ENCODE measurements around the gene OPN1MW.
A peak's percentile ranks its signal among the peaks of the same experiment; 100 is the strongest.
"Not testable (repeated sequence)": the region's sequence is repeated elsewhere in the genome, so short reads cannot be mapped to it uniquely, and the experiment has no call there.

OPN1MW gene

DNA sequence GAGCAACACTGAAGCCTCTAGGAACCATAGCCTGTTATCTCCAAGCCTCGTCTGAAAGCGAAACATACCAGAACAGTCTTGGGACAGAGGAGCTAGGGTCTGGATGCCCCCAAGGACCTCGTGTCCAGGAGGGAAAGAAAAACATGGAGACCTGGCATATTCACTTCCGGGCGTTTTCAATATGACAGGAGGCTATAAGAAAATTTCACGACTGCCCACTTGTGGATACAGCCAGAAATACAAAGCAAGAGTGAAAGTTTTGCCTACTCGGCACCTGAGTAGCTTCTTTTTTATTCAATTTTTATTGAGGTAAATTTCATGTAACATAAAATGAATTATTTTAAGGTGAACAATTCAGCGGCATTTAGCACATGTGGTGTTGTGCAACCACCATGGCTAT lies 17.5 kb upstream of the OPN1MW start:
- DNase-seq; H3K27me3 Mint-ChIP-seq; H3K36me3 Mint-ChIP-seq (ENCODE audit: insufficient read depth); H3K4me1 Mint-ChIP-seq (ENCODE audit: low read depth in 2 of 2); ATAC-seq (replicated peaks); H3K27ac Mint-ChIP-seq; H3K9me3 Mint-ChIP-seq; H3K4me3 Mint-ChIP-seq: not testable (repeated sequence)

DNA sequence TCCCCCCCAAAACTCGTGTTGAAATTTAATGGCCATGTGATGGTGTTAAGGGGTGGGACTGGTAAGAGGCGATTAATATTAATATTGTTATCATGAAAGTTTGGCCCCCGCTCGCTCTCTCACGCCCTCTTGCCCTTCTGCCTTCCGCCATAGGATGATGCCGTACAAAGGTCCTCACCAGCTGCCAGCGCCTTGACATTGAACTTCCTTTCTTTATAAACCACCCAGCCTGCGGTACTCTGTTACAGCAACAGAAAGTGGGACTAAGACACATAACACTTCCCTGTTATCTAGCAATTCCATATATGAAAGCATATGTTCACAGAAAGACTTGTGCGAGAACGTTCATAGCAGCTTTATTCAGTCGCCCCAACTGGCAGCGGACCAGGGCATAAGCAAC lies 14.0 kb upstream of the OPN1MW start:
- not testable (repeated sequence) for H3K4me3 Mint-ChIP-seq; H3K9me3 Mint-ChIP-seq; H3K4me1 Mint-ChIP-seq (ENCODE audit: low read depth in 2 of 2); H3K27ac Mint-ChIP-seq; H3K27me3 Mint-ChIP-seq; H3K36me3 Mint-ChIP-seq (ENCODE audit: insufficient read depth); DNase-seq; ATAC-seq (replicated peaks)

DNA sequence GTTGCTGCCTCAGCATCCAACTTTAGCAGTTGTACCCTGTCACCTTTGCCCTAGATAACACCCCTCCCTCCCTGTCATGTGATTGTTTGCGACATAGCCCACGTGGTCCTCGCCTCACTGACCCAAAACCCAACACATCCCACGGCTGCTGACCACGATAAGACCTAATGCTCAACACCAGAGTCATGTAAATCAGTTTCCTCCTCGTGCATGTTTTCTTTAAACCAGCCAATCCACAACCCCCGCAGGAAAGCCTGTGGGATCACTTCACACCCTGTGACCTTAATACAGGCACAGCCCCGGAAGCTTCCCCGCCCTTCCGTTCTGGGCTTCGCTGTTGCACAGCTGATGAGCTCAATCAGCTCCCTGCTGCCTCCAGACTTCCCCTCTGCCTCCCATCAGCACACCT lies 9.9 kb upstream of the OPN1MW start:
- H3K36me3 Mint-ChIP-seq (ENCODE audit: insufficient read depth); H3K27me3 Mint-ChIP-seq; H3K4me1 Mint-ChIP-seq (ENCODE audit: low read depth in 2 of 2); H3K27ac Mint-ChIP-seq; DNase-seq; H3K9me3 Mint-ChIP-seq; H3K4me3 Mint-ChIP-seq: not testable (repeated sequence)
- peak; percentile 89 for ATAC-seq (replicated peaks)

- H3K27me3 Mint-ChIP-seq; H3K4me3 Mint-ChIP-seq; ATAC-seq (replicated peaks); H3K27ac Mint-ChIP-seq; DNase-seq; H3K9me3 Mint-ChIP-seq; H3K36me3 Mint-ChIP-seq (ENCODE audit: insufficient read depth); H3K4me1 Mint-ChIP-seq (ENCODE audit: low read depth in 2 of 2): not testable (repeated sequence)
Observed at GRCh38 chrX:154174356-154174755, 8.0 kb upstream of the OPN1MW start.

GRCh38 chrX:154183794-154184193 lies 1.4 kb downstream of the OPN1MW start:
- H3K9me3 Mint-ChIP-seq; H3K4me1 Mint-ChIP-seq (ENCODE audit: low read depth in 2 of 2); DNase-seq; H3K4me3 Mint-ChIP-seq; H3K27ac Mint-ChIP-seq; H3K27me3 Mint-ChIP-seq; H3K36me3 Mint-ChIP-seq (ENCODE audit: insufficient read depth): not testable (repeated sequence)
- ATAC-seq (replicated peaks) = peak; percentile 82

DNA sequence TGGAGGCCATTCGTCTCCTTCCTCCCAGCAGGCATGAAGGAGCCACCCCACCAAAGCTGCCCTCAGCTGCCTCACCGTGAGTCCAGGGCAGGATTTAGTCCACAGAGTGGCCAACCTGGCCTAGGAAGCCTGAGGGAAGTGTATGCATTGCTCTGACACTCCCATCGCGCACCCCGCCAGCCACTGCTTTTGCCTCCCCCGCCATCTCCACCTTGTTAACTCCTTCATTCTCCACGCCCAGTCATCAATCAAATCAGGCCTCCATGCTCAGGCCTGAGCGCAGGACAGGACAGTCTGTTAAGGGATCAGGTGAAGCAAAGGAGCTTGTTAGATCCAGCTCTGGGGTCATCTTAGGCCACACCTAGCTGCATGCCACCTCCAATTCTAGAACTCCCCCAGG lies 10.4 kb downstream of the OPN1MW start:
- not testable (repeated sequence) for H3K9me3 Mint-ChIP-seq; DNase-seq; H3K27ac Mint-ChIP-seq; H3K36me3 Mint-ChIP-seq (ENCODE audit: insufficient read depth); H3K4me3 Mint-ChIP-seq; ATAC-seq (replicated peaks); H3K27me3 Mint-ChIP-seq; H3K4me1 Mint-ChIP-seq (ENCODE audit: low read depth in 2 of 2)

DNA sequence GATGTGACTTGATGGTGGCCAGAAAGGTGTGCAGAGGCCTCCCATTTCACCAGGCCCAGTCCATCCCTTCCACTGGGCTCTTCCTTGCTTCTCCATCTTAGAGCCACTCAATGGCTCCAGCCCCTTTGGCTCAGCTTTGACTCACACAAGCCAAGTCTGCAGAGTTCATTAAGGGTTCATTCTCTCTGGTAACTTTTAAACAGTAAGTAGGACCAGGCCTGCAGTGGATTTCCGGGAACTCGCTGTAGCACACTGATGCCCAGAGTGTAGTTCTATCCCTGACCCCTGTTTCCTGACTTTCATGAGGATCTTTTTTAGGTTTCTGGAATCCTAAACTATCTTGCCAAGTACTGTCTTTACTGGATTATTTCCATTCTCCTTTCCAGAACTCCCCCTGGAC lies 11.9 kb downstream of the OPN1MW start:
- not testable (repeated sequence) for ATAC-seq (replicated peaks); H3K27me3 Mint-ChIP-seq; H3K36me3 Mint-ChIP-seq (ENCODE audit: insufficient read depth); H3K4me3 Mint-ChIP-seq; H3K9me3 Mint-ChIP-seq; H3K4me1 Mint-ChIP-seq (ENCODE audit: low read depth in 2 of 2); DNase-seq; H3K27ac Mint-ChIP-seq

- not testable (repeated sequence) for DNase-seq; H3K27ac Mint-ChIP-seq; H3K4me3 Mint-ChIP-seq; H3K9me3 Mint-ChIP-seq; H3K27me3 Mint-ChIP-seq; ATAC-seq (replicated peaks); H3K4me1 Mint-ChIP-seq (ENCODE audit: low read depth in 2 of 2); H3K36me3 Mint-ChIP-seq (ENCODE audit: insufficient read depth)
Observed at GRCh38 chrX:154196466-154196865, 14.1 kb downstream of the OPN1MW start.

- not testable (repeated sequence) for DNase-seq; H3K36me3 Mint-ChIP-seq (ENCODE audit: insufficient read depth); H3K4me1 Mint-ChIP-seq (ENCODE audit: low read depth in 2 of 2); H3K9me3 Mint-ChIP-seq; H3K27me3 Mint-ChIP-seq
- ATAC-seq (replicated peaks) = peak; percentile 89
- Mint-ChIP-seq H3K27ac (peak overlapping the region in 1 of 2 donors; percentile 85), H3K4me3 (peak overlapping the region in 1 of 2 donors; percentile 25)
Observed at GRCh38 chrX:154209670-154210418, 27.4 kb downstream of the OPN1MW start.

DNA sequence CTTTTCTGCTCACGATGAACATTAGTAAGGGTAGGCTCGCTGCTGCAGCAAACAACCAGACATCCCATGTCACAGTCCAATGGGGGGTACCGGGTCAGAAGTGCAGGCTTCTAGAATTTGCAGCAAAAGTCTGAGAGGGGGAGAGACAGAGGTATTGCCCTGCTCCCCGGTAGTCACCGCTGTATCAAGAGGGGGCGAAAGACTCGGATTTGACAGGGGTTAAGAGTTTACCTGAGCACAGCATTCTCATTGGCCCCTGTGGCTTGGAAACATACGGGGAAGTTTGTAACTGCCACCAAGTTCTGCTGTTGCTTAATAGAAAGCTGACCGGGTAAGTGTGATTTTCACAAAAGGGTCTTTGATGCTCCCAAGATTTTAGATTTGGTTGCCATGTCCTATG lies 28.7 kb downstream of the OPN1MW start:
- not testable (repeated sequence) for H3K9me3 Mint-ChIP-seq; H3K27ac Mint-ChIP-seq; H3K4me3 Mint-ChIP-seq; H3K4me1 Mint-ChIP-seq (ENCODE audit: low read depth in 2 of 2); H3K27me3 Mint-ChIP-seq; H3K36me3 Mint-ChIP-seq (ENCODE audit: insufficient read depth); ATAC-seq (replicated peaks)
- peak in 2 of 3 experiments; percentile 0 to 4 for DNase-seq

DNA sequence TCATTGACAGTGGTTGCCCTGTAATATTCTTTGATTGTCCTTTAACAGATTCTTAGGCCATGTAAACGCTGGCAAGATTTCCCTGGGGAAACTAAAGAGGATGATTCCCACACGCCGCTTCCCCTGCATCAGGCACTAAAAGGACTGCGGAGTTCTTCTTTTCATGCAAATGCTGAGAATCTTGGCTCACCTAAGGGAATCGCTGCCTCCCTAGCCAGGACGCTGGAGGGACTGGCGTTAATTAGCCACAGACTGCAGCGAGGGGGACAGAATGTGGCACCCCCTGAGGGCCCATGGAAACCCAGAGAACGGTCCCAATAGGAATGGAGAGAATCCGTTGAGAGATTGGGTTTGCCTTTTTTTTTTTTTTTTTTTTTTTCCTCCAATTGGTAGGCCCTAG lies 29.1 kb downstream of the OPN1MW start:
- not testable (repeated sequence) for H3K36me3 Mint-ChIP-seq (ENCODE audit: insufficient read depth); H3K4me3 Mint-ChIP-seq; H3K4me1 Mint-ChIP-seq (ENCODE audit: low read depth in 2 of 2); H3K27ac Mint-ChIP-seq; H3K27me3 Mint-ChIP-seq; ATAC-seq (replicated peaks); DNase-seq; H3K9me3 Mint-ChIP-seq

- H3K4me1 Mint-ChIP-seq (ENCODE audit: low read depth in 2 of 2) = not testable (repeated sequence)
Observed at GRCh38 chrX:154219456-154219855, 37.1 kb downstream of the OPN1MW start, which contains the start of gene OPN1MW2. Gene OPN1MW2 (plus strand): TSS chrX:154219756. CDS start chrX:154219816, 60 bp downstream.

DNA sequence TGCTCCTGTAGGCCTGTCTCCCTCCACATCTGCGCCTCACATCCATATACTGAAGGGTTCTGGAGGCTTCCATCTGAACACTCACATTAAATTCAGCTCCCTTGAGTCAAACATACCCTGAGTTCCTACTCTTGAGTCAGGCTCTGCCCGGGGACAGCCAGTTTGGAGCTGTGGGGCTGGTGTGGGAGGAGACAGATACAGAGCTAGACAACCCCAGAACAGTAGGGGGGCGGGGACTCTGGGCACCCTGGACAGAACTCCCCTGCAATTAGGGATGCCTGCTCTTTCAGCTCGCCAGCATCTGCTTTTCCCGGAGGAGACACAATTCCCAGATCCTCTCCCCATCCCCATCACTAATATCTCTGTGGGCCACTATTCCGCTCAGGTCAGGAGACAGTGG lies 42.9 kb downstream of the OPN1MW start:
- not testable (repeated sequence) for H3K4me3 Mint-ChIP-seq; H3K27ac Mint-ChIP-seq; H3K9me3 Mint-ChIP-seq; H3K27me3 Mint-ChIP-seq; DNase-seq; H3K4me1 Mint-ChIP-seq (ENCODE audit: low read depth in 2 of 2); ATAC-seq (replicated peaks); H3K36me3 Mint-ChIP-seq (ENCODE audit: insufficient read depth)

More at GRCh38 chrX:154219456-154219855, 37.1 kb downstream of the OPN1MW start, which contains the start of gene OPN1MW2:
- H3K27ac Mint-ChIP-seq; DNase-seq; H3K36me3 Mint-ChIP-seq (ENCODE audit: insufficient read depth); H3K9me3 Mint-ChIP-seq; H3K27me3 Mint-ChIP-seq; H3K4me3 Mint-ChIP-seq; ATAC-seq (replicated peaks): not testable (repeated sequence)

GRCh38 chrX:154226706-154227105 lies 44.3 kb downstream of the OPN1MW start:
- H3K27me3 Mint-ChIP-seq; H3K4me1 Mint-ChIP-seq (ENCODE audit: low read depth in 2 of 2); DNase-seq; ATAC-seq (replicated peaks); H3K9me3 Mint-ChIP-seq; H3K36me3 Mint-ChIP-seq (ENCODE audit: insufficient read depth); H3K27ac Mint-ChIP-seq; H3K4me3 Mint-ChIP-seq: not testable (repeated sequence)
